Bronchial epithelial cell (primary cell): ENCODE measurements around the gene NPHS1. TPM values are rescaled to one million over a fixed set of nuclear protein-coding genes. Genes with fewer than 3 reads are reported as not detected.
A peak's percentile ranks its signal among the peaks of the same experiment; 100 is the strongest.

Experiments used
- DNase-seq: peaks from one replicate; pipeline ENCODE4 v3.0.0-alpha.2; 2010; ENCODE audit warnings: low read depth
- FAIRE-seq: peaks from 2 replicates; lab custom pipeline; 2011; peaks lifted over from hg19 to GRCh38; lab: Jason Lieb, UNC
- H3K27me3 ChIP-seq: 2 replicates; pipeline ENCODE4 v1.5.1; 2011; ENCODE audit warnings: low read length; ENCODE audit not compliant: control insufficient read depth, insufficient read depth
- H3K36me3 ChIP-seq: 2 replicates; pipeline ENCODE4 v1.5.1; 2011; ENCODE audit warnings: low read length; ENCODE audit not compliant: control insufficient read depth, insufficient read depth
- H3K4me3 ChIP-seq: 2 replicates; pipeline ENCODE4 v1.5.1; 2011; ENCODE audit warnings: mild to moderate bottlenecking, low read depth, low read length, control low read depth
- total RNA-seq: library from RNA; depleted of rRNA; stranded (reverse); fragments of >200 nt; gene quantifications from 2 replicates; pipeline ENCODE4 v1.2.1, GENCODE V29; 2014
- TF ChIP-seq, protein P1 (sequence below): IDR thresholded peaks from 2 replicates; pipeline ENCODE4 v1.5.1; 2011; ENCODE audit warnings: mild to moderate bottlenecking, moderate library complexity, low read length, control low read depth, inconsistent platforms; ENCODE audit not compliant: insufficient read depth, severe bottlenecking

The NPHS1 gene
- total RNA-seq, 1 donor from 2014 or later, result not detected

GRCh38 chr19:35832054-35832453 is 20.2 kb downstream of the NPHS1 start:
- TF ChIP-seq, protein P1, sequence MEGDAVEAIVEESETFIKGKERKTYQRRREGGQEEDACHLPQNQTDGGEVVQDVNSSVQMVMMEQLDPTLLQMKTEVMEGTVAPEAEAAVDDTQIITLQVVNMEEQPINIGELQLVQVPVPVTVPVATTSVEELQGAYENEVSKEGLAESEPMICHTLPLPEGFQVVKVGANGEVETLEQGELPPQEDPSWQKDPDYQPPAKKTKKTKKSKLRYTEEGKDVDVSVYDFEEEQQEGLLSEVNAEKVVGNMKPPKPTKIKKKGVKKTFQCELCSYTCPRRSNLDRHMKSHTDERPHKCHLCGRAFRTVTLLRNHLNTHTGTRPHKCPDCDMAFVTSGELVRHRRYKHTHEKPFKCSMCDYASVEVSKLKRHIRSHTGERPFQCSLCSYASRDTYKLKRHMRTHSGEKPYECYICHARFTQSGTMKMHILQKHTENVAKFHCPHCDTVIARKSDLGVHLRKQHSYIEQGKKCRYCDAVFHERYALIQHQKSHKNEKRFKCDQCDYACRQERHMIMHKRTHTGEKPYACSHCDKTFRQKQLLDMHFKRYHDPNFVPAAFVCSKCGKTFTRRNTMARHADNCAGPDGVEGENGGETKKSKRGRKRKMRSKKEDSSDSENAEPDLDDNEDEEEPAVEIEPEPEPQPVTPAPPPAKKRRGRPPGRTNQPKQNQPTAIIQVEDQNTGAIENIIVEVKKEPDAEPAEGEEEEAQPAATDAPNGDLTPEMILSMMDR, result no peak
- no peaks in the 10 kb centered on the region for H3K27me3 ChIP-seq
- no peak for DNase-seq

GRCh38 chr19:35830986-35831385 is 21.3 kb downstream of the NPHS1 start:
- H3K27me3 ChIP-seq, result no peaks in the 10 kb centered on the region
- TF ChIP-seq, protein P1, result no peak
- no peak for FAIRE-seq
- H3K36me3 ChIP-seq, result no peaks in the 10 kb centered on the region
- DNase-seq, result no peak
- no peak overlapping the region for H3K4me3 ChIP-seq

More at GRCh38 chr19:35832054-35832453, 20.2 kb downstream of the NPHS1 start:
- H3K36me3 ChIP-seq, result no peaks in the 10 kb centered on the region
- H3K4me3 ChIP-seq, result no peak overlapping the region
- FAIRE-seq, result no peak

DNA sequence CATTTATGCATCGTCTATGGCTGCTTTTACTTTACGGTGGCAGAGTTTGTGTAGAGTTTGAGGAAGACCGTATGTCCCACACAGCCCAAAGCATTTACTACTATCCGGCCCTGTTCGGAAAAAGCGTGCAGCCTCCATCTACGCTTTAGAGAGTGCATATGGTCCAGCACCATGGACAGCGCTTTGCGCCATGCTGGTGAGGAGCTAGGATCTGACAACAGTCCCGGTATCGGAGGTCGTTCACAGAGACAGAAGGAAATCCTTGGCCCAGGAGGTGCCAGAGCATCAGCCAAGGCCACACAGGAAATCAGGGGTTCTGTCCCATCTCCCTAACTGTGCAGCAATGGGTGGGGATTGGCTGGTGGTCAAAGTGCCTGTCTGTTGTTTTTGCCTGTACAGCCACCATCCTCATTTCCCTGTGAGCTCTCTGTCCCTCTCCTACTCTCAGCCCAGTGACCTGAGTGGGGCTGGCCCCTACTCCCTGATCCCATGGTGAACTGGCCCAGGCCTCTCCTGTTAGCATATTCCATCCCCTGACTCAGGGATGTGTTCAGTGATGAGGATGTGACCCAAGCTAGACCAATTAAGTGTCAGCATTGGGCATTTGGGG is 23.5 kb downstream of the NPHS1 start:
- TF ChIP-seq, protein P1, result no peak
- FAIRE-seq (peak; percentile 13), DNase-seq (peak; percentile 35)
- Histone ChIP-seq H3K36me3 (no peaks in the 10 kb centered on the region), H3K4me3 (no peak overlapping the region), H3K27me3 (no peaks in the 10 kb centered on the region)

- DNase-seq (no peak), FAIRE-seq (no peak)
- H3K27me3 ChIP-seq, result no peaks in the 10 kb centered on the region
- H3K36me3 ChIP-seq, result no peaks in the 10 kb centered on the region
- TF ChIP-seq, protein P1, result no peak
- no peak overlapping the region for H3K4me3 ChIP-seq
Measured at GRCh38 chr19:35824150-35824549, 28.2 kb downstream of the NPHS1 start.

- FAIRE-seq, result no peak
- Histone ChIP-seq H3K36me3 (no peaks in the 10 kb centered on the region), H3K27me3 (peaks cover 2% of the 10 kb centered on the region), H3K4me3 (no peak overlapping the region)
- no peak for DNase-seq
- TF ChIP-seq, protein P1, result no peak
Measured at GRCh38 chr19:35822579-35822978, 29.7 kb downstream of the NPHS1 start.

GRCh38 chr19:35818445-35818844 is 33.9 kb downstream of the NPHS1 start:
- TF ChIP-seq, protein P1, result no peak
- H3K36me3 ChIP-seq, result no peaks in the 10 kb centered on the region
- no peak overlapping the region for H3K4me3 ChIP-seq
- no peak for FAIRE-seq
- DNase-seq, result no peak
- H3K27me3 ChIP-seq, result peaks cover 2% of the 10 kb centered on the region
